Fibroblast of skin of right biceps (primary cell): ENCODE results near the gene TAF10.
A peak's percentile ranks its signal among the peaks of the same experiment; 100 is the strongest.

ENCODE experiments used
- DNase-seq: peaks from one replicate; pipeline ENCODE4 v3.0.0-alpha.2; 2013

Gene TAF10

GRCh38 chr11:6607190-6607795 lies 4.7 kb downstream of the TAF10 start:
- peak; percentile 65 for DNase-seq

- peak; percentile 94 for DNase-seq
Measured at GRCh38 chr11:6606471-6607189, 5.4 kb downstream of the TAF10 start.

- no peak for DNase-seq
Measured at GRCh38 chr11:6604790-6605189, 7.2 kb downstream of the TAF10 start.

GRCh38 chr11:6604081-6604626 lies 7.9 kb downstream of the TAF10 start:
- peak; percentile 62 for DNase-seq

GRCh38 chr11:6603287-6604080 lies 8.5 kb downstream of the TAF10 start, which contains the start of the genes ILK and RRP8:
Gene ILK, plus strand, starts transcription at chr11:6603774. Its CDS starts 498 bp downstream, at chr11:6604272.
Gene RRP8, minus strand, starts transcription at chr11:6603616. Its CDS starts 114 bp downstream, at chr11:6603502.
- peak; percentile 88 for DNase-seq

- DNase-seq: no peak
Measured at GRCh38 chr11:6602096-6602940, 9.7 kb downstream of the TAF10 start.

GRCh38 chr11:6601041-6601461 lies 11.0 kb downstream of the TAF10 start:
- DNase-seq: no peak

GRCh38 chr11:6599881-6600390 lies 12.1 kb downstream of the TAF10 start:
- DNase-seq: no peak

GRCh38 chr11:6599449-6599848 lies 12.6 kb downstream of the TAF10 start:
- DNase-seq: no peak

GRCh38 chr11:6598555-6598954 lies 13.5 kb downstream of the TAF10 start:
- DNase-seq: no peak

GRCh38 chr11:6596239-6596877 lies 15.7 kb downstream of the TAF10 start:
- no peak for DNase-seq

GRCh38 chr11:6594142-6594768 lies 17.8 kb downstream of the TAF10 start:
- no peak for DNase-seq

GRCh38 chr11:6588018-6588417 lies 24.0 kb downstream of the TAF10 start:
- DNase-seq: no peak

- no peak for DNase-seq
Measured at GRCh38 chr11:6587360-6587953, 24.6 kb downstream of the TAF10 start.

- peak; percentile 18 for DNase-seq
Measured at GRCh38 chr11:6586434-6587359, 25.3 kb downstream of the TAF10 start.

- no peak for DNase-seq
Measured at GRCh38 chr11:6584528-6584927, 27.5 kb downstream of the TAF10 start.

- no peak for DNase-seq
Measured at GRCh38 chr11:6583584-6583983, 28.4 kb downstream of the TAF10 start.

GRCh38 chr11:6579681-6580080 lies 32.3 kb downstream of the TAF10 start:
- no peak for DNase-seq

GRCh38 chr11:6578134-6578533 lies 33.9 kb downstream of the TAF10 start:
- DNase-seq: no peak
